Left renal pelvis (tissue), 4 donors: Measurements from ENCODE around the gene ERVFRD-1. TPM values are rescaled to one million over a fixed set of nuclear protein-coding genes. Genes with fewer than 3 reads are reported as not detected.

ENCODE experiments used
- DNase-seq, 4 donors: peaks; one replicate each; pipeline ENCODE4 v3.0.0-alpha.2; 2013; ENCODE audit warnings: low read depth in 4 of 4, low spot score in 3 of 4
- polyA plus RNA-seq, 4 donors: library from polyadenylated mRNA; unstranded; fragments of 120-200 nt; gene quantifications; one replicate each; pipeline ENCODE4 v1.2.1, GENCODE V29; 2013; ENCODE audit not compliant: insufficient read length in 4 of 4

ERVFRD-1 gene
- under 1 TPM in 3 of 4 donors, not detected in 1; 0.12 to 0.33 (median 0.24) TPM for polyA plus RNA-seq

GRCh38 chr6:11110921-11111768 lies at the start of gene ERVFRD-1:
Gene ERVFRD-1, minus strand, starts transcription at chr6:11111725. Its CDS starts 6,415 bp downstream, at chr6:11105310.
- no peak for DNase-seq

- DNase-seq = no peak
Measured at GRCh38 chr6:11160199-11160598, 48.7 kb upstream of the ERVFRD-1 start.

- DNase-seq = no peak
Measured at GRCh38 chr6:11155589-11155988, 44.1 kb upstream of the ERVFRD-1 start.

GRCh38 chr6:11153447-11153846 lies 41.9 kb upstream of the ERVFRD-1 start:
- DNase-seq = no peak

GRCh38 chr6:11152581-11152980 lies 41.1 kb upstream of the ERVFRD-1 start:
- no peak for DNase-seq

GRCh38 chr6:11151488-11151887 lies 40.0 kb upstream of the ERVFRD-1 start:
- DNase-seq = no peak

- no peak for DNase-seq
Measured at GRCh38 chr6:11149551-11149950, 38.0 kb upstream of the ERVFRD-1 start.

GRCh38 chr6:11146117-11146826 lies 34.7 kb upstream of the ERVFRD-1 start:
- no peak for DNase-seq

- peak; percentile 36 to 55 (median 52) for DNase-seq
Measured at GRCh38 chr6:11144393-11144851, 32.9 kb upstream of the ERVFRD-1 start.

GRCh38 chr6:11143394-11144371 lies 32.2 kb upstream of the ERVFRD-1 start:
- no peak for DNase-seq

GRCh38 chr6:11142296-11143027 lies 30.9 kb upstream of the ERVFRD-1 start:
- no peak for DNase-seq

GRCh38 chr6:11141295-11141694 lies 29.8 kb upstream of the ERVFRD-1 start:
- DNase-seq = no peak

- no peak for DNase-seq
Measured at GRCh38 chr6:11140056-11140455, 28.5 kb upstream of the ERVFRD-1 start.

- no peak for DNase-seq
Measured at GRCh38 chr6:11139051-11139960, 27.8 kb upstream of the ERVFRD-1 start.

- DNase-seq = no peak
Measured at GRCh38 chr6:11136809-11137208, 25.3 kb upstream of the ERVFRD-1 start.

GRCh38 chr6:11133281-11133680 lies 21.8 kb upstream of the ERVFRD-1 start:
- no peak for DNase-seq

- DNase-seq = no peak
Measured at GRCh38 chr6:11132194-11132888, 20.8 kb upstream of the ERVFRD-1 start.

GRCh38 chr6:11130605-11131004 lies 19.1 kb upstream of the ERVFRD-1 start:
- no peak for DNase-seq
